GM21528 (cell line): ENCODE data around the gene GPR142.

ENCODE experiments used
- ATAC-seq: cut with Tn5 transposase; IDR thresholded peaks from one replicate; pipeline ENCODE4 v1.9.1; 2021; ENCODE audit warnings: mild to moderate bottlenecking, moderate library complexity; ENCODE audit not compliant: unreplicated experiment, low FRiP score

The GPR142 gene

GRCh38 chr17:74368341-74369081 lies 1.2 kb downstream of the GPR142 start:
- ATAC-seq: no peak

GRCh38 chr17:74369221-74369620 lies 1.9 kb downstream of the GPR142 start:
- no peak for ATAC-seq

GRCh38 chr17:74369665-74370490 lies 2.6 kb downstream of the GPR142 start:
- ATAC-seq: no peak

GRCh38 chr17:74371653-74372147 lies 4.4 kb downstream of the GPR142 start:
- no peak for ATAC-seq

GRCh38 chr17:74372426-74372825 lies 5.1 kb downstream of the GPR142 start:
- ATAC-seq: no peak

- ATAC-seq: no peak
These were observed 6.7 kb downstream of the GPR142 start for GRCh38 chr17:74373838-74374606.

- no peak for ATAC-seq
These were observed 7.6 kb downstream of the GPR142 start for GRCh38 chr17:74374858-74375257.

GRCh38 chr17:74379495-74380085 lies 12.3 kb downstream of the GPR142 start:
- no peak for ATAC-seq

GRCh38 chr17:74380086-74380958 lies 13.0 kb downstream of the GPR142 start:
- ATAC-seq: no peak

GRCh38 chr17:74380959-74381808 lies 13.9 kb downstream of the GPR142 start:
- no peak for ATAC-seq

- ATAC-seq: no peak
These were observed 15.8 kb downstream of the GPR142 start for GRCh38 chr17:74383141-74383540.

- ATAC-seq: no peak
These were observed 17.9 kb downstream of the GPR142 start for GRCh38 chr17:74385201-74385600.

GRCh38 chr17:74386386-74386785 lies 19.1 kb downstream of the GPR142 start:
- no peak for ATAC-seq

- ATAC-seq: no peak
These were observed 20.3 kb downstream of the GPR142 start for GRCh38 chr17:74387365-74388218.

GRCh38 chr17:74389084-74389753 lies 21.9 kb downstream of the GPR142 start:
- ATAC-seq: no peak

GRCh38 chr17:74389937-74390679 lies 22.8 kb downstream of the GPR142 start:
- ATAC-seq: no peak
